Esophagus muscularis mucosa (tissue), 4 donors: ENCODE measurements around the gene SEC16A. TPM values are rescaled to one million over a fixed set of nuclear protein-coding genes. Genes with fewer than 3 reads are reported as not detected.

Experiments used
- DNase-seq: peaks from one replicate; pipeline ENCODE4 v3.0.0-alpha.2; 2017; ENCODE audit errors: extremely low spot score
- H3K27ac ChIP-seq, 4 donors: fragments of 200-600 bp; sonication (generic); replicated peaks in 1 of 4; 1 replicate in 3 of 4; 2 replicates in 1 of 4; pipeline ENCODE4 v1.5.1; 2016 to 2019; ENCODE audit warnings: mild to moderate bottlenecking in 1 of 4
- H3K27me3 ChIP-seq, 4 donors: fragments of 200-600 bp; sonication (generic); one replicate each; pipeline versions ENCODE4 v1.5.1 to v1.6.0; 2016 to 2019
- H3K36me3 ChIP-seq, 4 donors: fragments of 200-600 bp; sonication (generic); one replicate each; pipeline ENCODE4 v1.5.1; 2016 to 2019
- H3K4me1 ChIP-seq, 4 donors: fragments of 200-600 bp; sonication (generic); one replicate each; pipeline ENCODE4 v1.5.1; 2016 to 2019
- H3K4me3 ChIP-seq, 4 donors: fragments of 200-600 bp; sonication (generic); 1 replicate in 2 of 4; 2 replicates in 2 of 4; pipeline ENCODE4 v1.5.1; 2016 to 2019; ENCODE audit warnings: mild to moderate bottlenecking in 4 of 4, moderate library complexity in 1 of 4
- H3K9me3 ChIP-seq, 4 donors: fragments of 200-600 bp; sonication (generic); 1 replicate in 3 of 4; 2 replicates in 1 of 4; pipeline ENCODE4 v1.5.1; 2016 to 2019
- CTCF ChIP-seq, 3 experiments: fragments of 200-600 bp in 2 of 3; fragments of 450-650 bp in 1 of 3; sonication (generic) in 2 of 3; IDR thresholded peaks; one replicate each; pipeline ENCODE4 v1.5.1; 2017 to 2019; ENCODE audit warnings: antibody characterized with exemption in 3 of 3, mild to moderate bottlenecking in 2 of 3, moderate library complexity in 1 of 3
- EP300 ChIP-seq: sonication (generic); formaldehyde crosslinking; IDR thresholded peaks from one replicate; pipeline ENCODE4 v1.6.1; 2017; ENCODE audit warnings: antibody characterized with exemption
- POLR2A ChIP-seq: fragments of 450-650 bp; IDR thresholded peaks from one replicate; pipeline ENCODE4 v1.6.1; 2017; ENCODE audit warnings: antibody characterized with exemption, moderate library complexity, mild to moderate bottlenecking, low read depth
- POLR2AphosphoS5 ChIP-seq, 2 donors: sonication (generic); formaldehyde crosslinking; IDR thresholded peaks; one replicate each; pipeline ENCODE4 v1.6.1; 2017; ENCODE audit warnings: antibody characterized with exemption in 2 of 2
- WGBS: methylation state at CpG from one replicate; pipeline ENCODE4 v1.1.5; 2018; 5-methylcytosine and 5-hydroxymethylcytosine counted together
- intact Hi-C: fragments of 100-400 bp; cut with DNase I; formaldehyde crosslinking; loops from one replicate; pipeline ENCODE4 v1.15.1; 2023
- total RNA-seq, 4 donors: library from RNA; depleted of rRNA; stranded (reverse); fragments of >200 nt; gene quantifications; one replicate each; pipeline versions ENCODE4 v1.1.0 to v1.2.1, GENCODE V29; 2016

The SEC16A gene
- total RNA-seq, 4 donors from 2014 or later: 43.2 to 62.3 (median 51.3) TPM

GRCh38 chr9:136515276-136515675, 32.4 kb upstream of the SEC16A start:
- no peak for DNase-seq
- Histone ChIP-seq H3K4me3 (no peak overlapping the region), H3K9me3 (no peaks in the 10 kb centered on the region), H3K36me3 (peaks cover 60 to 100% (median 100%) of the 10 kb centered on the region in 4 donors), H3K4me1 (peaks cover 27 to 46% (median 33%) of the 10 kb centered on the region in 4 donors), H3K27me3 (no peaks in the 10 kb centered on the region), H3K27ac (no peak overlapping the region)
- WGBS: 100% methylated on average over 1 of the region's 28 CpGs
- TF ChIP-seq CTCF (IDR thresholded peaks at IDR 0.05) (no peak), POLR2A (no peak), POLR2AphosphoS5 (IDR thresholded peaks at IDR 0.05) (no peak), EP300 (no peak)
- intact Hi-C loops: no loop called here

GRCh38 chr9:136514022-136514714, 31.3 kb upstream of the SEC16A start:
- 73% methylated on average over 7 of the region's 29 CpGs for WGBS
- no peak overlapping the region for H3K4me3 ChIP-seq
- intact Hi-C loops: no loop called here
- no peaks in the 10 kb centered on the region for H3K27me3 ChIP-seq
- H3K9me3 ChIP-seq: no peaks in the 10 kb centered on the region
- H3K4me1 ChIP-seq: peaks cover 34 to 54% (median 36%) of the 10 kb centered on the region in 4 donors
- no peak for DNase-seq
- peaks cover 71 to 100% (median 100%) of the 10 kb centered on the region in 4 donors for H3K36me3 ChIP-seq
- no peak overlapping the region for H3K27ac ChIP-seq
- TF ChIP-seq EP300 (no peak), CTCF (IDR thresholded peaks at IDR 0.05) (no peak), POLR2A (no peak), POLR2AphosphoS5 (IDR thresholded peaks at IDR 0.05) (no peak)

GRCh38 chr9:136513191-136513590, 30.4 kb upstream of the SEC16A start:
- intact Hi-C loops: no loop called here
- H3K4me1 ChIP-seq: peaks cover 34 to 54% (median 36%) of the 10 kb centered on the region in 4 donors
- H3K36me3 ChIP-seq: peaks cover 76 to 100% (median 100%) of the 10 kb centered on the region in 4 donors
- peak overlapping the region in 3 of 4 donors; percentile 66 to 81 (median 76) for H3K27ac ChIP-seq
- no peaks in the 10 kb centered on the region for H3K9me3 ChIP-seq
- WGBS: 96% methylated on average over 10 of the region's 16 CpGs
- TF ChIP-seq POLR2AphosphoS5 (IDR thresholded peaks at IDR 0.05): no peak
- TF ChIP-seq EP300: no peak
- no peak for TF ChIP-seq POLR2A
- no peaks in the 10 kb centered on the region for H3K27me3 ChIP-seq
- no peak overlapping the region for H3K4me3 ChIP-seq
- no peak for DNase-seq

- H3K27me3 ChIP-seq: no peaks in the 10 kb centered on the region
- H3K4me3 ChIP-seq: no peak overlapping the region
- no peaks in the 10 kb centered on the region for H3K9me3 ChIP-seq
- no peak for DNase-seq
- intact Hi-C loops: no loop called here
- H3K27ac ChIP-seq: peak overlapping the region; percentile 66 to 81 (median 76)
- 79% methylated on average over 8 of the region's 13 CpGs for WGBS
- TF ChIP-seq CTCF (IDR thresholded peaks at IDR 0.05): no peak
- TF ChIP-seq EP300: no peak
- no peak for TF ChIP-seq POLR2A
- no peak for TF ChIP-seq POLR2AphosphoS5 (IDR thresholded peaks at IDR 0.05)
- H3K4me1 ChIP-seq: peaks cover 34 to 53% (median 36%) of the 10 kb centered on the region in 4 donors
- peaks cover 76 to 100% (median 100%) of the 10 kb centered on the region in 4 donors for H3K36me3 ChIP-seq
Measured at GRCh38 chr9:136512651-136513071, 29.8 kb upstream of the SEC16A start.

GRCh38 chr9:136511670-136512592, 29.1 kb upstream of the SEC16A start:
- Histone ChIP-seq H3K27me3 (no peaks in the 10 kb centered on the region), H3K36me3 (peaks cover 76 to 100% (median 100%) of the 10 kb centered on the region in 4 donors), H3K27ac (peak overlapping the region; percentile 66 to 81 (median 76)), H3K4me3 (no peak overlapping the region), H3K9me3 (no peaks in the 10 kb centered on the region), H3K4me1 (peaks cover 29 to 47% (median 35%) of the 10 kb centered on the region in 4 donors)
- intact Hi-C loops: no loop called here
- TF ChIP-seq CTCF (IDR thresholded peaks at IDR 0.05) (no peak), POLR2A (no peak), POLR2AphosphoS5 (IDR thresholded peaks at IDR 0.05) (peak; percentile 42 to 57)
- WGBS: 77% methylated on average over 43 of the region's 46 CpGs
- DNase-seq: no peak
